ENCODE measurements around the gene HDAC2.
A peak's percentile ranks its signal among the peaks of the same experiment; 100 is the strongest.
"Not testable (repeated sequence)": the region's sequence is repeated elsewhere in the genome, so short reads cannot be mapped to it uniquely, and the experiment has no call there.

Gene HDAC2

DNA sequence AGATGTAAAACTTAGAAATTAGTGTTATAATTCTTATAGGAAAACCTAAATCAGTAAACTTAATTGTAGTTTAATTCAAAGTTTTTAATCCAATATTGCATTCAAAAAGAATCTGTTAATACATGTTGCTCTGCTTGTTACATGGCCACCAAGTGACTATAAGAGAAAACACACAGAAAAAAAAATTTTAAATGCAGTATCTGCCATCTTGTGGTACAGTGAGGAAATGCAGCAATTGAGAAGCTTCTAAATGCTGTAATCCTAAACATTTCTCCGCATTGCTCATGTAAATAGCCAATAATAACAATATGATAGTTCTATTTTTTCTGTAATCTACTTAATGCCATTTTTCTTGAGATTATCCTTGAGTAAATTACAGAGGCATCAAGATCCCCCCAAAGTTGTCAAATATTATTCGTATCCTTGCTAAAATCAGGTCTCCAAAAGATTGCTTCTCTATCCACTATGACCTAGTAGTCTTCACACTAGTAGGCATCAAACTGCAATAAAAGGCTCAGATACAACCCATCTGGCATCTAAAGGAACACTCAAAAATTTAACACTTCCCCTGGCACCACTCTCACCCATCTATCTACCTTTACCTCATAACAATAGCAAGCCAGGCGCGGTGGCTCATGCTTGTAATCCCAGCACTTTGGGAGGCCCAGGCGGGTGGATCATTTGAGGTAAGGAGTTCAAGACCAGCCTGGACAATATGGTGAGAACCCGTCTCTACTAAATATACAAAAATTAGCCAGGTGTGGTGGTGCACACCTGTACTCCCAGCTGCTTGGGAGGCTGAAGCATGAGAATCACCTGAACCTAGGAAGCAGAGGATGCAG is 34.6 kb downstream of the HDAC2 start:
- TF ChIP-seq, protein P1, sequence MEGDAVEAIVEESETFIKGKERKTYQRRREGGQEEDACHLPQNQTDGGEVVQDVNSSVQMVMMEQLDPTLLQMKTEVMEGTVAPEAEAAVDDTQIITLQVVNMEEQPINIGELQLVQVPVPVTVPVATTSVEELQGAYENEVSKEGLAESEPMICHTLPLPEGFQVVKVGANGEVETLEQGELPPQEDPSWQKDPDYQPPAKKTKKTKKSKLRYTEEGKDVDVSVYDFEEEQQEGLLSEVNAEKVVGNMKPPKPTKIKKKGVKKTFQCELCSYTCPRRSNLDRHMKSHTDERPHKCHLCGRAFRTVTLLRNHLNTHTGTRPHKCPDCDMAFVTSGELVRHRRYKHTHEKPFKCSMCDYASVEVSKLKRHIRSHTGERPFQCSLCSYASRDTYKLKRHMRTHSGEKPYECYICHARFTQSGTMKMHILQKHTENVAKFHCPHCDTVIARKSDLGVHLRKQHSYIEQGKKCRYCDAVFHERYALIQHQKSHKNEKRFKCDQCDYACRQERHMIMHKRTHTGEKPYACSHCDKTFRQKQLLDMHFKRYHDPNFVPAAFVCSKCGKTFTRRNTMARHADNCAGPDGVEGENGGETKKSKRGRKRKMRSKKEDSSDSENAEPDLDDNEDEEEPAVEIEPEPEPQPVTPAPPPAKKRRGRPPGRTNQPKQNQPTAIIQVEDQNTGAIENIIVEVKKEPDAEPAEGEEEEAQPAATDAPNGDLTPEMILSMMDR (conservative IDR thresholded peaks at IDR 0.05; ENCODE audit: low read depth) = peak; percentile 87
- peak; percentile 31 for DNase-seq (ENCODE audit: low spot score)
- ChIA-PET POLR2A (ENCODE audit: low non-redundant PET) (no interaction called here), CTCF (interaction anchor here (0.5 to 1.2 kb wide), 6 partner anchors 37 to 1558 kb away, joined by 3 to 5 read pairs (median 3); no protein-coding TSS in a partner anchor)
- no peak overlapping the region for H3K27ac ChIP-seq

DNA sequence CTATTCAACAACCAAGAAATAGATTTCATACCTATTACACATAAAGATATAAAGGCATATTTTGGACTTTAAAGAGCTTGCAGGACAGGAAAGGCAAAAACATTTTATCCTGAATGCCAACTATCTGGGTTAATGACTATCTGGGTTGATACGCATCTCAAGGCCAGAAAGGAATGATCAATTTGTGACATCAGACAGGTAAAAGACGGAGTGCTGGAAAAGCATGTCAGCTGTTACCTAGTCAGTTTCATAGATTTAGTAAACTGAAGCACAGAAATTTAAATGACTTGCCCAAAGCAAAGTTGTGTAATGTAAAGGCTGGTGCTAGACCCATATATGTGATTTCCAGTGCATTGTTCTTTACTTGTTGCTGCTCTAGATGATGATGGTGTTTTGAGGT is 36.8 kb downstream of the HDAC2 start:
- ChIA-PET CTCF (interaction anchor here (0.5 kb wide), 1 partner anchor 1384 kb away, joined by 3 read pairs; no protein-coding TSS in a partner anchor), POLR2A (ENCODE audit: low non-redundant PET) (no interaction called here)

DNA sequence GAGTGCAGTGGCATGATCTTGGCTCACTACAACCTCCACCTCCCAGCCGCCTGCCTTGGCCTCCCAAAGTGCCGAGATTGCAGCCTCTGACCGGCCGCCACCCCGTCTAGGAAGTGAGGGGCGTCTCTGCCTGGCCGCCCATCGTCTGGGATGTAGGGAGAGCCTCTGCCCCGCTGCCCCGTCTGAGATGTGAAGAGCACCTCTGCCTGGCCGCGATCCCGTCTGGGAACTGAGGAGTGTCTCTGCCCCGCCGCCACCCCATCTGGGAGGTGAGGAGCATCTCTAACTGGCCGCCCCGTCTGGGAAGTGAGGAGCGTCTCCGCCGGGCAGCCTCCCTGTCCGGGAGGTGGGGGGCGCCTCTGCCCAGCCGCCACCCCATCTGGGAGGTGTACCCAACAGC is 39.0 kb downstream of the HDAC2 start:
- POLR2A ChIA-PET (ENCODE audit: low non-redundant PET); H3K27ac ChIP-seq; DNase-seq (ENCODE audit: low spot score); CTCF ChIA-PET: not testable (repeated sequence)

More for the DNA sequence above, 36.8 kb downstream of the HDAC2 start:
- TF ChIP-seq, protein P1 (conservative IDR thresholded peaks at IDR 0.05; ENCODE audit: low read depth) = no peak
- DNase-seq (ENCODE audit: low spot score) = no peak
- H3K27ac ChIP-seq = no peak overlapping the region

DNA sequence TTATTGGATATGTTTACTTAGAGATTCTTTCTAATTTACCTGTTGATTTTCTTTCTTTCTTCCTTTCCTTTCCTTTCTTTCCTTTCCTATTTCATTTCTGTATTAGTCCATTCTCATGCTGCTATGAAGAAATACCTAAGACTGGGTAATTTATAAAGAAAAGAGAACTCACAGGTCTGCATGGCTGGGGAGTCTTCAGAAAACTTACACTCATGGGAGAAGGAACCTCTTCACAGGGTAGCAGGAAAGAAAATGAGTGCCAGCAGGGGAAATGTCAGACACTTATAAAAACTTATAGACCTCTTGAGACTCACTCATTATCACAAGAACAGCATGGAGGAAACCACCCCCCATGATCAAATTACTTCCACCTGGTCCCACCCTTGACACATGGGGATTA is 40.8 kb downstream of the HDAC2 start:
- TF ChIP-seq, protein P1 (conservative IDR thresholded peaks at IDR 0.05; ENCODE audit: low read depth) = no peak
- no peak overlapping the region for H3K27ac ChIP-seq
- ChIA-PET POLR2A (ENCODE audit: low non-redundant PET) (no interaction called here), CTCF (no interaction called here)
- no peak for DNase-seq (ENCODE audit: low spot score)

DNA sequence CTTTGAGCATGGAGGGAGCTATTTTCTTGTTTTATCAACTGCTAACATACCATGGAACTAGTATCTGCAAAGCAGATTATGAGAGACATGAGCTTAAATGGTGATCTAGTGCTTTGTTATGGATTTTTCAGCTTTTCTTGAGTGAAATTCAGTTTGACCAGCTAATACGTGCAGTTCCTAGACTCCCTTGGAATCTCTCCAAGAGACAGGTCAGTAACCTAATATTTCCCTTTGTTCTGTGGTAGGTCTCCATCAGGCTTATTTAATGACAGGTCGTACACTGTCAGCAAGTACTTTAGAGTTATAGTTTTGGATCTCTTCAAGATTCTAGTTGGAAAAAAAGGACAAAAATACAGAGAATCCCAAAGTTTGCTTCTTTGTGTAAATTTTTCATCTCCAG is 43.9 kb downstream of the HDAC2 start:
- ChIA-PET CTCF (interaction anchor here (0.7 kb wide), 1 partner anchor 11 kb away, joined by 3 read pairs; no protein-coding TSS in a partner anchor), POLR2A (ENCODE audit: low non-redundant PET) (no interaction called here)
- TF ChIP-seq, protein P1 (conservative IDR thresholded peaks at IDR 0.05; ENCODE audit: low read depth) = no peak
- no peak for DNase-seq (ENCODE audit: low spot score)
- H3K27ac ChIP-seq = no peak overlapping the region

DNA sequence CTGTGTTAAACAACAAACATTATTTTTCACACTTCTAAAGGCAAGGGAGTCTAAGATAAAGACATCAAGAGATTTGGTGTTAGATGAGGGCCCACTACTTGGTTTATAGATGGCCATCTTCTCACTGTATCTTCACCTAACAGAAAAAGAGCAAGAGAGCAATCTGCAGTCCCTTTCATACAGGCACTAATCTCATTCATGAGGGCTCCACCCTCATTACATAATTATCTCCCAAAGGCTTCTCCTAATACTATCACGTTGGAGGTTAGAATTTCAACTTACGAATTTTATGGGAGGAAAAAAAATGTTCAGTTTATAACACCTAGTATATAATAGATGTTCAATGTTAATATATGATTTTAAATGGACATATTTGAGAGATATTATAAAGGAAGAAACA is 45.6 kb downstream of the HDAC2 start:
- DNase-seq (ENCODE audit: low spot score) = no peak
- H3K27ac ChIP-seq = no peak overlapping the region
- POLR2A ChIA-PET (ENCODE audit: low non-redundant PET) = no interaction called here
- CTCF ChIA-PET = no interaction called here
- TF ChIP-seq, protein P1 (conservative IDR thresholded peaks at IDR 0.05; ENCODE audit: low read depth) = no peak

DNA sequence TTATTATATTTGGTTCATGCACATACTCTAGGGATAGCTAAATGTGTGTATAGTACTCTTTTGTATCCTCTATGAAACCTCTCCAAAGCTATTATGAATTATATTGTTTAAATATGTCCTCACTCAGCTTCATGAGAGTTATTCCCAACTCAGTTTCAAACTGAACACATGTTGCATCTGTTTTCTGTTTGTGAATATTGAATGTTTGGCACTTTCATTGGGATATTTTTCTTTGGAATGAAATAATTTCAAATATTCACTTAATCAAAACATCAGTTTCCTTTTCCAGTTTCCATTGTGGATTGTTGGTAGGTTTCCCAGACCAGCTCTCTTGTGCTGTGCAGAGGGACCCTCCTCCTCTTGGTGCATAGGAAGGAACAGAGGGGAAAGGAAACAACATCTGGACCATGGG is 46.6 kb downstream of the HDAC2 start:
- DNase-seq (ENCODE audit: low spot score) = no peak
- TF ChIP-seq, protein P1 (conservative IDR thresholded peaks at IDR 0.05; ENCODE audit: low read depth) = no peak
- ChIA-PET POLR2A (ENCODE audit: low non-redundant PET) (no interaction called here), CTCF (no interaction called here)
- H3K27ac ChIP-seq = no peak overlapping the region

Data from RWPE1 (cell line).